H9 (cell line): ENCODE results near the gene LINGO4. TPM values are rescaled to one million over a fixed set of nuclear protein-coding genes. Genes with fewer than 3 reads are reported as not detected.

ENCODE experiments used
- DNase-seq: peaks from one replicate; pipeline ENCODE4 v3.0.0-alpha.2; 2017
- H2AFZ ChIP-seq: one replicate; pipeline ENCODE4 v1.6.1; 2013; ENCODE audit warnings: mild to moderate bottlenecking, low read length, control low read depth, moderate library complexity
- H2AK5ac ChIP-seq: 2 replicates; pipeline ENCODE4 v1.6.1; 2013; ENCODE audit warnings: low read length, control low read depth, mixed read lengths; ENCODE audit not compliant: insufficient read length
- H2BK120ac ChIP-seq: one replicate; pipeline ENCODE4 v1.6.1; 2013; ENCODE audit warnings: low read depth, mild to moderate bottlenecking, low read length, control low read depth, inconsistent platforms; ENCODE audit not compliant: poor library complexity, severe bottlenecking
- H2BK12ac ChIP-seq: 2 replicates; pipeline ENCODE4 v1.6.1; 2013; ENCODE audit warnings: low read length, control low read depth, mixed read lengths, low read depth; ENCODE audit not compliant: insufficient read length
- H2BK15ac ChIP-seq: 2 replicates; pipeline ENCODE4 v1.6.1; 2013; ENCODE audit warnings: low read depth, low read length, control low read depth
- H2BK20ac ChIP-seq: one replicate; pipeline ENCODE4 v1.6.1; 2013; ENCODE audit warnings: low read depth, mild to moderate bottlenecking, low read length, control low read depth, inconsistent platforms; ENCODE audit not compliant: poor library complexity, severe bottlenecking
- H2BK5ac ChIP-seq: 2 replicates; pipeline ENCODE4 v1.6.1; 2013; ENCODE audit warnings: low read length, control low read depth, mixed read lengths; ENCODE audit not compliant: insufficient read length
- H3K14ac ChIP-seq: 2 replicates; pipeline ENCODE4 v1.6.1; 2013; ENCODE audit warnings: low read length, control low read depth; ENCODE audit not compliant: insufficient read depth
- H3K18ac ChIP-seq: 2 replicates; pipeline ENCODE4 v1.6.1; 2013; ENCODE audit warnings: low read depth, mild to moderate bottlenecking, mixed read lengths, low read length, control low read depth; ENCODE audit not compliant: insufficient read length
- H3K23ac ChIP-seq: 2 replicates; pipeline ENCODE4 v1.6.1; 2013; ENCODE audit warnings: low read length, control low read depth, mixed read lengths, low read depth; ENCODE audit not compliant: insufficient read length
- H3K23me2 ChIP-seq: 2 replicates; pipeline ENCODE4 v1.6.1; 2013; ENCODE audit warnings: low read depth, mild to moderate bottlenecking, mixed read lengths, low read length, control low read depth; ENCODE audit not compliant: insufficient read length, poor library complexity, severe bottlenecking
- H3K27ac ChIP-seq: 2 replicates; pipeline ENCODE4 v1.5.1; 2013; ENCODE audit warnings: low read length, control low read depth, mixed read lengths, low read depth; ENCODE audit not compliant: insufficient read length
- H3K27me3 ChIP-seq: 2 replicates; pipeline ENCODE4 v1.6.1; 2013; ENCODE audit warnings: low read length, control low read depth, inconsistent platforms; ENCODE audit not compliant: insufficient read depth
- H3K4ac ChIP-seq: 2 replicates; pipeline ENCODE4 v1.6.1; 2013; ENCODE audit warnings: low read depth, mild to moderate bottlenecking, control low read depth, inconsistent platforms, low read length, moderate library complexity
- H3K4me1 ChIP-seq: 2 replicates; pipeline ENCODE4 v1.6.1; 2013; ENCODE audit warnings: low read length, control low read depth, inconsistent platforms; ENCODE audit not compliant: insufficient read depth
- H3K4me2 ChIP-seq: 2 replicates; pipeline ENCODE4 v1.6.1; 2013; ENCODE audit warnings: low read length, control low read depth, mixed read lengths; ENCODE audit not compliant: insufficient read length, insufficient read depth
- H3K56ac ChIP-seq: 2 replicates; pipeline ENCODE4 v1.6.1; 2013; ENCODE audit warnings: low read depth, mild to moderate bottlenecking, mixed read lengths, low read length, control low read depth; ENCODE audit not compliant: insufficient read length
- H3K79me1 ChIP-seq: 2 replicates; pipeline ENCODE4 v1.6.1; 2013; ENCODE audit warnings: low read depth, mild to moderate bottlenecking, moderate library complexity, low read length, control low read depth, inconsistent platforms; ENCODE audit not compliant: insufficient read depth, poor library complexity, severe bottlenecking
- H3K79me2 ChIP-seq: 2 replicates; pipeline ENCODE4 v1.6.1; 2013; ENCODE audit warnings: low read length, control low read depth, inconsistent platforms; ENCODE audit not compliant: insufficient read depth
- H3K9ac ChIP-seq: 2 replicates; pipeline ENCODE4 v1.6.1; 2013; ENCODE audit warnings: low read length, control low read depth, mixed read lengths; ENCODE audit not compliant: insufficient read length; ENCODE audit errors: extremely low read depth
- H3K9me3 ChIP-seq: one replicate; pipeline ENCODE4 v1.6.1; 2013; ENCODE audit warnings: low read depth, low read length, inconsistent platforms; ENCODE audit not compliant: control insufficient read depth
- H3T11ph ChIP-seq: one replicate; pipeline ENCODE4 v1.6.1; 2013; ENCODE audit warnings: mild to moderate bottlenecking, low read length, control low read depth, inconsistent platforms
- H4K20me1 ChIP-seq: one replicate; pipeline ENCODE4 v1.6.1; 2013; ENCODE audit not compliant: control insufficient read depth, insufficient read length, insufficient read depth
- H4K5ac ChIP-seq: 2 replicates; pipeline ENCODE4 v1.6.1; 2013; ENCODE audit warnings: low read depth, mild to moderate bottlenecking, mixed read lengths, low read length, control low read depth; ENCODE audit not compliant: insufficient read length
- H4K8ac ChIP-seq: replicated peaks from 2 replicates; pipeline ENCODE4 v1.6.1; 2013; ENCODE audit warnings: low read length, control low read depth, mixed read lengths, low read depth; ENCODE audit not compliant: insufficient read length
- H4K91ac ChIP-seq: 2 replicates; pipeline ENCODE4 v1.6.1; 2013; ENCODE audit warnings: low read depth, mild to moderate bottlenecking, moderate library complexity, mixed read lengths, low read length, control low read depth; ENCODE audit not compliant: insufficient read length
- H3K27ac Mint-ChIP-seq, 3 experiments: 2 replicates in 2 of 3; 3 replicates in 1 of 3; pipeline ENCODE4 v1.8.0; 2020 to 2021; ENCODE audit warnings: mixed read lengths in 3 of 3, mild to moderate bottlenecking in 1 of 3, moderate library complexity in 1 of 3
- H3K27me3 Mint-ChIP-seq: 2 replicates; pipeline ENCODE4 v1.8.0; 2021; ENCODE audit warnings: low read depth, mild to moderate bottlenecking, moderate library complexity, mixed read lengths
- H3K36me3 Mint-ChIP-seq, 3 experiments: 2 replicates in 2 of 3; 3 replicates in 1 of 3; pipeline ENCODE4 v1.8.0; 2020 to 2021; ENCODE audit warnings: low read depth in 3 of 3, mixed read lengths in 3 of 3; ENCODE audit not compliant: insufficient read depth in 1 of 3
- H3K4me1 Mint-ChIP-seq, 2 experiments: 2 replicates each; pipeline ENCODE4 v1.8.0; 2020; ENCODE audit warnings: mixed read lengths in 2 of 2
- H3K4me3 Mint-ChIP-seq, 2 experiments: 2 replicates in 1 of 2; 3 replicates in 1 of 2; pipeline ENCODE4 v1.8.0; 2020 to 2021; ENCODE audit warnings: mild to moderate bottlenecking in 2 of 2, mixed read lengths in 2 of 2, moderate library complexity in 1 of 2
- H3K9me3 Mint-ChIP-seq, 2 experiments: 2 replicates in 1 of 2; 3 replicates in 1 of 2; pipeline ENCODE4 v1.8.0; 2020; ENCODE audit warnings: mild to moderate bottlenecking in 2 of 2, mixed read lengths in 2 of 2, moderate library complexity in 1 of 2
- WGBS: extraction: QIAGEN DNeasy Blood & Tissue Kit; methylation state at CpG from one replicate; pipeline ENCODE4 v1.1.7; 2013; ENCODE audit warnings: missing lambda C conversion rate, low lambda C conversion rate, mixed read lengths; ENCODE audit not compliant: insufficient read length; ENCODE audit errors: extremely low coverage; 5-methylcytosine and 5-hydroxymethylcytosine counted together
- total RNA-seq: library from RNA; stranded (reverse); gene quantifications from 2 replicates; pipeline ENCODE4 v1.2.1, GENCODE V29; 2021
- TF ChIP-seq, protein P1 (sequence below): fragments of 200-600 bp; sonication (generic); conservative IDR thresholded peaks from 3 replicates; pipeline ENCODE4 v1.8.0; 2021; ENCODE audit warnings: antibody characterized with exemption, mild to moderate bottlenecking

The LINGO4 gene
- total RNA-seq, 1 experiment from 2014 or later: not detected

DNA sequence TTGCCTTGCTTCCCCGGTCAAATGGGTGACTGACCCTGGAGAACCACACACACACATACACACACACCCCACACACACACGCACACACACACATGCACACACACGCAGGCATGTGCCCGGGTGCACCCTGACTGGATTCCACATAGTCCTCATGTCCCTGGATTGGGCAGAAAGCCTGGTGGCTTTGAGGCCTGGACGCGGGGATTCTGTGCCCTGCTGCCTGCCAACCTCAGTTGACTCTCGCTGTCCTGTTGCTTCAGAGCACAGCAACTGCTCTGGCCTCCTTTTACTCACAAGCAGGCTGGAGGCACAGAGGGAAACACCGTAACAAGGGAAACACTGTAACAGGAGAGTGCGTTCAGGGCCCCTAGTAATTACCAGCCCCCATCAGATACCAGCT, 20.0 kb upstream of the LINGO4 start:
- H3K4ac ChIP-seq: no peak overlapping the region

More for the DNA sequence above, 20.0 kb upstream of the LINGO4 start:
- H2BK12ac ChIP-seq: no peak overlapping the region
- no peak overlapping the region for H4K91ac ChIP-seq
- H3K9me3 ChIP-seq: no peaks in the 10 kb centered on the region
- no peaks in the 10 kb centered on the region for H3K36me3 Mint-ChIP-seq
- H3K4me1 Mint-ChIP-seq: peaks cover 41 to 45% of the 10 kb centered on the region in 2 experiments
- TF ChIP-seq, protein P1, sequence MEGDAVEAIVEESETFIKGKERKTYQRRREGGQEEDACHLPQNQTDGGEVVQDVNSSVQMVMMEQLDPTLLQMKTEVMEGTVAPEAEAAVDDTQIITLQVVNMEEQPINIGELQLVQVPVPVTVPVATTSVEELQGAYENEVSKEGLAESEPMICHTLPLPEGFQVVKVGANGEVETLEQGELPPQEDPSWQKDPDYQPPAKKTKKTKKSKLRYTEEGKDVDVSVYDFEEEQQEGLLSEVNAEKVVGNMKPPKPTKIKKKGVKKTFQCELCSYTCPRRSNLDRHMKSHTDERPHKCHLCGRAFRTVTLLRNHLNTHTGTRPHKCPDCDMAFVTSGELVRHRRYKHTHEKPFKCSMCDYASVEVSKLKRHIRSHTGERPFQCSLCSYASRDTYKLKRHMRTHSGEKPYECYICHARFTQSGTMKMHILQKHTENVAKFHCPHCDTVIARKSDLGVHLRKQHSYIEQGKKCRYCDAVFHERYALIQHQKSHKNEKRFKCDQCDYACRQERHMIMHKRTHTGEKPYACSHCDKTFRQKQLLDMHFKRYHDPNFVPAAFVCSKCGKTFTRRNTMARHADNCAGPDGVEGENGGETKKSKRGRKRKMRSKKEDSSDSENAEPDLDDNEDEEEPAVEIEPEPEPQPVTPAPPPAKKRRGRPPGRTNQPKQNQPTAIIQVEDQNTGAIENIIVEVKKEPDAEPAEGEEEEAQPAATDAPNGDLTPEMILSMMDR: no peak
- no peak overlapping the region for H2BK15ac ChIP-seq
- no peak overlapping the region for H3K23ac ChIP-seq
- H3K79me1 ChIP-seq: no peaks in the 10 kb centered on the region
- peaks cover 2% of the 10 kb centered on the region for H3K27me3 Mint-ChIP-seq
- H3K9me3 Mint-ChIP-seq: no peaks in the 10 kb centered on the region
- H2BK20ac ChIP-seq: no peak overlapping the region
- H3K4me1 ChIP-seq: peaks cover 14% of the 10 kb centered on the region; the same call in 1 of the 2 replicates
- H2AK5ac ChIP-seq: no peak overlapping the region
- no peak overlapping the region for H2BK5ac ChIP-seq
- H2AFZ ChIP-seq: no peak overlapping the region
- no peak overlapping the region for H3K56ac ChIP-seq
- H3K4me3 Mint-ChIP-seq: no peak overlapping the region
- no peaks in the 10 kb centered on the region for H3K79me2 ChIP-seq
- H3K27ac ChIP-seq: no peak overlapping the region
- H3K27me3 ChIP-seq: no peaks in the 10 kb centered on the region
- no peak overlapping the region for H3K9ac ChIP-seq
- no peak overlapping the region for H3K14ac ChIP-seq
- no peak for DNase-seq
- H4K8ac ChIP-seq: no peak overlapping the region
- no peak overlapping the region for H3T11ph ChIP-seq
- no peak overlapping the region for H3K18ac ChIP-seq
- no CpG with 5 or more reads among the region's 9 CpGs for WGBS
- H2BK120ac ChIP-seq: no peak overlapping the region
- no peak overlapping the region for H3K27ac Mint-ChIP-seq
- H3K4me2 ChIP-seq: no peak overlapping the region
- H4K5ac ChIP-seq: no peak overlapping the region
- H4K20me1 ChIP-seq: no peaks in the 10 kb centered on the region
- no peaks in the 10 kb centered on the region for H3K23me2 ChIP-seq
